Measurements from ENCODE around the gene PODNL1. TPM values are rescaled to one million over a fixed set of nuclear protein-coding genes. Genes with fewer than 3 reads are reported as not detected.
"Not testable (repeated sequence)": the region's sequence is repeated elsewhere in the genome, so short reads cannot be mapped to it uniquely, and the experiment has no call there.

The PODNL1 gene
- total and polyA plus RNA-seq, 8 donors: 1.3 to 17.9 (median 1.7) TPM

DNA sequence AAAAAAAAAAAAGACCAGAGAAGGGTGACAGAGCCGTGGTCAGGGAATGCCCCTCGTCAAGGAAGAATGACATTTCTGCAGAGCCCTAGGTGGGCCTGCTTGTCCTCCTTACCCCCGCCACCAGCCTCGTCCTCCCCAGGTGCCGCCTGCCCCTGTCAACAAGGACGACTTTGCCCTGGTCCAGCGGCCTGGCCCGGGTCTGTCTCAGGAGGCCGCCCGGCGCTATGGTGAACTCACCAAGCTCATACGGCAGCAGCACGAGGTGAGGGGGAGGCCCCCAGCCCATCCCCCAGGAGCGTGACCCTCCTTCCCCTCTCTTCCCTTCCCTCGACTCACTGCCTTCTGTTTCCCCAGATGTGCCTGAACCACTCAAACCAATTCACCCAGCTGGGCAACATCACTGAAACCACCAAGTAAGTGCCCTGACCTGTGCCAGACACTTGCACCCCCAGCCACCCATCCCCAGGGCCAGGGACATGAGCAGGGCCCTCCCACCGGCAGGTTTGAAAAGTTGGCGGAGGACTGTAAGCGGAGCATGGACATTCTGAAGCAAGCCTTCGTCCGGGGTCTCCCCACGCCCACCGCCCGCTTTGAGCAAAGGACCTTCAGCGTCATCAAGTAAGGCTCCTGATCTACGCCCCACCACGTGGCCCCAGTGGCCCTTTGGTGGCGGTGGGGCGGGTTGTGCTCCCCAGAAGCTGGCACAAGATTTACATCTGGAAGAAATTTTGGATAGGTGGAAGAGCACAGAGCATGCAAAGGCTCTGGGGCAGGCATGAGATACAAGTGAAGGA, 14.8 kb downstream of the PODNL1 start:
- DNase-seq: no peak
- Histone ChIP-seq H3K4me1 (peaks cover 0 to 12% of the 10 kb centered on the region in 2 donors), H3K27me3 (no peaks in the 10 kb centered on the region), H3K4me3 (no peak overlapping the region), H3K27ac (no peak overlapping the region), H3K9me3 (peaks cover 0 to 6% of the 10 kb centered on the region in 2 donors), H3K36me3 (peaks cover 0 to 97% of the 10 kb centered on the region in 2 donors)
- intact Hi-C loops (cut with DNase I): no loop called here
- no peak for ATAC-seq
- TF ChIP-seq, protein P1, sequence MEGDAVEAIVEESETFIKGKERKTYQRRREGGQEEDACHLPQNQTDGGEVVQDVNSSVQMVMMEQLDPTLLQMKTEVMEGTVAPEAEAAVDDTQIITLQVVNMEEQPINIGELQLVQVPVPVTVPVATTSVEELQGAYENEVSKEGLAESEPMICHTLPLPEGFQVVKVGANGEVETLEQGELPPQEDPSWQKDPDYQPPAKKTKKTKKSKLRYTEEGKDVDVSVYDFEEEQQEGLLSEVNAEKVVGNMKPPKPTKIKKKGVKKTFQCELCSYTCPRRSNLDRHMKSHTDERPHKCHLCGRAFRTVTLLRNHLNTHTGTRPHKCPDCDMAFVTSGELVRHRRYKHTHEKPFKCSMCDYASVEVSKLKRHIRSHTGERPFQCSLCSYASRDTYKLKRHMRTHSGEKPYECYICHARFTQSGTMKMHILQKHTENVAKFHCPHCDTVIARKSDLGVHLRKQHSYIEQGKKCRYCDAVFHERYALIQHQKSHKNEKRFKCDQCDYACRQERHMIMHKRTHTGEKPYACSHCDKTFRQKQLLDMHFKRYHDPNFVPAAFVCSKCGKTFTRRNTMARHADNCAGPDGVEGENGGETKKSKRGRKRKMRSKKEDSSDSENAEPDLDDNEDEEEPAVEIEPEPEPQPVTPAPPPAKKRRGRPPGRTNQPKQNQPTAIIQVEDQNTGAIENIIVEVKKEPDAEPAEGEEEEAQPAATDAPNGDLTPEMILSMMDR (IDR thresholded peaks at IDR 0.05): no peak

DNA sequence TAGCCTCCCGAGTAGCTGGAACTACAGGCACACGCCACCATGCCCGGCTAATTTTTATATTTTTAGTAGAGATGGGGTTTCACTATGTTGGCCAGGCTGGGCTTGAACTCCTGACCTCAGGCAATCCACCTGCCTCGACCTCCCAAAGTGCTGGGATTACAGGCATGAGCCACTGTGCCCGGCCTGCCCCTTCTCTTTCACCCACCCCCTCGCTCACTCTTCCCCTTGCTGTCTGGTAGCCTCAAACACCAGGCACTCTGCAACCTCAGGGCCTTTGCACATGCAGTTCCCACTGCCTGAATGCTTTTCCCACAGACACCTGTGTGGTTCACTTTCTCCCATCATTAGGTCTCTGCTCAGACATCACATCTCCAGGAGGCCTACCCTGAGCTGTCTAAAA, 16.1 kb downstream of the PODNL1 start:
- ATAC-seq; H3K9me3 ChIP-seq; H3K4me3 ChIP-seq; DNase-seq; intact Hi-C loops (cut with DNase I); H3K27me3 ChIP-seq; H3K27ac ChIP-seq: not testable (repeated sequence)
- Histone ChIP-seq H3K36me3 (peaks cover 0 to 97% of the 10 kb centered on the region in 2 donors), H3K4me1 (peaks cover 0 to 11% of the 10 kb centered on the region in 2 donors)

DNA sequence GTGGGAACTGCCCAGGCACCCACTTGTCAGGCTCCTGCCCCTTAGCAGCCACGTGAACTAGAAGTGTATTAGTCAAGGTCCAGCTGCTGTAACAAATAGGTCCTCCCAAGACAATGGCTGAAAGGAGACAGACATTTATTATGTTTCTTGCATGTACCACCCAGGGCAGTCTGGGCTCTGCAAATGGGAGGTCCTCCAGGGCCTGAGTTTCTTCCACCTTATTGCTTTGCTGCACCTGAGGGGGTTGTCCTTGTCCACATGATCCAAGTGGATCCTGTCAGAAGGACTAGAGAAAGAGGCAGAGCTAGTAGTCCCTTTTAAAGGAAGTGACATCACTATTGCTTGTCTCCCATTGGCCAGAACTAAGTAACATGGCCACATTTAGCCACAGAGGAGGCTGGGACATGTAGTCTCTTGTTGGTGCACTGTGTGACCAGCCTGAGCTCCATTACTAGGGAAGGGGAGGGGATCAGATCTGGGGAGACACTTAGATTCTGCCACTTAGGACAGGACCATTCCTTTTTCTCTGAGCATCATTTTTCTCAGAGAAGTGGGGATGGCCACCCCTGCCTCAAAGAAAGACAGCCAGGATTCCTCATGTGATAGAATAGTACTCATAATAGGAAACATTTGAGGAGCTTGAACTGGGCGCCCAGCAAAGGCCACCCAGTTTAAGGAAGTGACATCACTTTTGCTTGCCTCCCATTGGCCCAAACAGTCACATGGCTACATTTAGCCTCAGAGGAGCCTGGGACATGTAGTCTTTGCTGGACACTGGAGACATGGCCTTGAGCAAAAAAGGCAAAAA, 17.1 kb downstream of the PODNL1 start:
- ATAC-seq (peak; percentile 64), DNase-seq (no peak)
- no peaks in the 10 kb centered on the region for H3K27me3 ChIP-seq
- TF ChIP-seq, protein P1 (IDR thresholded peaks at IDR 0.05): no peak
- H3K9me3 ChIP-seq: peaks cover 0 to 6% of the 10 kb centered on the region in 2 donors
- intact Hi-C loops (cut with DNase I): no loop called here
- no peak overlapping the region for H3K4me3 ChIP-seq
- no peak overlapping the region for H3K27ac ChIP-seq
- H3K4me1 ChIP-seq: peaks cover 0 to 6% of the 10 kb centered on the region in 2 donors
- H3K36me3 ChIP-seq: peaks cover 0 to 92% of the 10 kb centered on the region in 2 donors

DNA sequence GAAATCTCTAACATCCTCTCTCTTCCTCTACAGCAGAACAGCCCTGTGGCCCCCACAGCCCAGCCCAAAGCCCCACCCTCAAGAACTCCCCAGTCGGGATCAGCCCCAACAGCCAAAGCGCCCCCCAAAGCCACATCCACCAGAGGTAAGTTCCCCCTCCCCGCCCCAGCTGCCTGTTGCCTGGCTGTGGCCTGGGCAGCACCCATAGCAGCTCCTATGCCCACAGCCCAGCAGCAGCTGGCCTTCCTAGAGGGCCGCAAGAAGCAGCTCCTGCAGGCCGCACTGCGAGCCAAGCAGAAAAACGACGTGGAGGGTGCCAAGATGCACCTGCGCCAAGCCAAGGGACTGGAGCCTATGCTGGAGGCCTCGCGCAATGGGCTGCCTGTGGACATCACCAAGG, 17.7 kb downstream of the PODNL1 start:
- no peak overlapping the region for H3K4me3 ChIP-seq
- DNase-seq: no peak
- peaks cover 0 to 5% of the 10 kb centered on the region in 2 donors for H3K4me1 ChIP-seq
- H3K27ac ChIP-seq: no peak overlapping the region
- H3K9me3 ChIP-seq: peaks cover 0 to 6% of the 10 kb centered on the region in 2 donors
- H3K27me3 ChIP-seq: no peaks in the 10 kb centered on the region
- H3K36me3 ChIP-seq: peaks cover 0 to 95% of the 10 kb centered on the region in 2 donors
- ATAC-seq: no peak
- intact Hi-C loops (cut with DNase I): no loop called here
- TF ChIP-seq, protein P1 (IDR thresholded peaks at IDR 0.05): no peak

DNA sequence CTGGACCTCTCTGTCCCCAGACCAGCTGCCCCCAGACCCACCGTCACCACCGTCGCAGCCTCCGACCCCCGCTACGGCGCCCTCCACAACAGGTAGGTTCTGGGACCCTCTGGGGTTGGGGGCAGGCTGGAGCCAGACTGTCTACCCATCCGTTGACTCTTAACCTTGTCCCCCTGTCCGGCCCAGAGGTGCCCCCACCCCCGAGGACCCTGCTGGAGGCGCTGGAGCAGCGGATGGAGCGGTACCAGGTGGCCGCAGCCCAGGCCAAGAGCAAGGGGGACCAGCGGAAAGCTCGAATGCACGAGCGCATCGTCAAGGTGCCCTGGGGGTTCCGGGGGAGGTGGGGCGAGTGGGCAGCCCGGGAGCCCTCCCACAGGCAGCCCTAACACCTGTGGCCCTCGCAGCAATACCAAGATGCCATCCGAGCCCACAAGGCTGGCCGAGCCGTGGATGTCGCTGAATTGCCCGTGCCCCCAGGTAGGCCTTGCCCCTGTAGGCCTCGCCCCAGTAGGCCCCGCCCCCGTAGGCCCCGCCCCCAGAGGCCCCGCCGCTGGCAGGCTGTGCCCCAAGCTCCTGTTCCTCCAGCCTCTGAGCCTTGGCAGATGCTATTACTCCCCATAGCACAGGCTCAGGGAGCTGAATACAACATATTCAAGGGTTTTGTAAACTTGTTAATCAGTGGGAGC, 19.3 kb downstream of the PODNL1 start:
- H3K36me3 ChIP-seq: peaks cover 0 to 95% of the 10 kb centered on the region in 2 donors
- ATAC-seq (no peak), DNase-seq (no peak)
- peaks cover 0 to 5% of the 10 kb centered on the region in 2 donors for H3K4me1 ChIP-seq
- H3K9me3 ChIP-seq: peaks cover 0 to 6% of the 10 kb centered on the region in 2 donors
- H3K27ac ChIP-seq: no peak overlapping the region
- no peaks in the 10 kb centered on the region for H3K27me3 ChIP-seq
- intact Hi-C loops (cut with DNase I): no loop called here
- H3K4me3 ChIP-seq: no peak overlapping the region
- TF ChIP-seq, protein P1 (IDR thresholded peaks at IDR 0.05): no peak

All from left lung (tissue), 10 donors.